ENCODE measurements around the gene RHBDD1.

DNA sequence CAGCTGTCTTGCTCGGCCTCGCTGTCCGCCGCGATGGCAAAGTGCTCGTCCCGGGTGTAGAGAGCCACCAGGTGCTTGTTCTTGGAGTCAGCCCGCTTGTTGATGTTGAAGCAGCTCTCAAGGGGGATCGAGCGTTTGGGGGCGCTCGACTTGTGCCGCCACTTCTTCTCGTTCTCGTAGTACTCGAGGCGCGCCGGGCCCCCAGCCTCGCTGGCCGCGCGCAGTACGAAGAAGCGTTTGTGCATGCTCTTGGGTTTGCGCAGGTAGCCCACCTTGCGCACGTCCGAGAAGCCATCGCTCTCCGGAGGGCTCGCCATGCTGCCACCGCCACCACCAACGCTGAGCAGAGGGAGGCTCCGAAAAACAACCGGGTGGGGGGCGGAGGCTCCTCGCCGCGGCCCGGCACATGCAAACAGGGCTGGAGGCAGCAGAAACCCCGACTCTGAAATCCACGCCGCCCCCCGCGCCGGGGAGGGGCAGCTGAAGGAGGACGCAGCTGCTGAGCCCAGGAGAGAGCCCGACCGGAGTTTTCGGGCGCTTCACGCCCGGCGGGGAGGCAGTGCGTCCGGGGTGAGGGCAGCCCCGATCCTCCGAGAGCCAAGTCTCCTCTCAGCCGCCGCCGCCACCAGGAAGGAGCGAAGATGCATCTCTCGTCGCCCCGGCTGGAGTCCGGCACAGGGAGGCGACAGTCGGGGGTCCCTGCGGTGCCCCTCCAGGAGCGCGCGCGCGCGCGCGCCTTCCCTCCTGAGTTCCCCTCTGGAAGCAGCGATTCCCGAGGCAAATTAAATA lies 37.2 kb upstream of the RHBDD1 start:
- TF ChIP-seq, protein P1, sequence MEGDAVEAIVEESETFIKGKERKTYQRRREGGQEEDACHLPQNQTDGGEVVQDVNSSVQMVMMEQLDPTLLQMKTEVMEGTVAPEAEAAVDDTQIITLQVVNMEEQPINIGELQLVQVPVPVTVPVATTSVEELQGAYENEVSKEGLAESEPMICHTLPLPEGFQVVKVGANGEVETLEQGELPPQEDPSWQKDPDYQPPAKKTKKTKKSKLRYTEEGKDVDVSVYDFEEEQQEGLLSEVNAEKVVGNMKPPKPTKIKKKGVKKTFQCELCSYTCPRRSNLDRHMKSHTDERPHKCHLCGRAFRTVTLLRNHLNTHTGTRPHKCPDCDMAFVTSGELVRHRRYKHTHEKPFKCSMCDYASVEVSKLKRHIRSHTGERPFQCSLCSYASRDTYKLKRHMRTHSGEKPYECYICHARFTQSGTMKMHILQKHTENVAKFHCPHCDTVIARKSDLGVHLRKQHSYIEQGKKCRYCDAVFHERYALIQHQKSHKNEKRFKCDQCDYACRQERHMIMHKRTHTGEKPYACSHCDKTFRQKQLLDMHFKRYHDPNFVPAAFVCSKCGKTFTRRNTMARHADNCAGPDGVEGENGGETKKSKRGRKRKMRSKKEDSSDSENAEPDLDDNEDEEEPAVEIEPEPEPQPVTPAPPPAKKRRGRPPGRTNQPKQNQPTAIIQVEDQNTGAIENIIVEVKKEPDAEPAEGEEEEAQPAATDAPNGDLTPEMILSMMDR (IDR thresholded peaks at IDR 0.05) = no peak
- TF ChIP-seq POLR2A (IDR thresholded peaks at IDR 0.05) (peak in 1 of 2 donors; percentile 6), POLR2AphosphoS5 (IDR thresholded peaks at IDR 0.05) (peak in 1 of 4 donors; percentile 3), EP300 (IDR thresholded peaks at IDR 0.05) (no peak)
